NCI-H146 treated with DMSO at 0.1 percent for 48 hours (cell line): ENCODE results near the gene FGF14.

ENCODE experiments used
- DNase-seq: peaks from one replicate; lab custom pipeline; 2025; ENCODE audit not compliant: unreplicated experiment; lab: John Stamatoyannopoulos, UW

FGF14 gene

GRCh38 chr13:101944521-101944920 lies 457.3 kb downstream of the FGF14 start:
- no peak for DNase-seq

GRCh38 chr13:101942535-101943157 lies 459.2 kb downstream of the FGF14 start:
- DNase-seq, result no peak

- peak; percentile 78 for DNase-seq
Observed at GRCh38 chr13:101942038-101942437, 459.8 kb downstream of the FGF14 start.

DNA sequence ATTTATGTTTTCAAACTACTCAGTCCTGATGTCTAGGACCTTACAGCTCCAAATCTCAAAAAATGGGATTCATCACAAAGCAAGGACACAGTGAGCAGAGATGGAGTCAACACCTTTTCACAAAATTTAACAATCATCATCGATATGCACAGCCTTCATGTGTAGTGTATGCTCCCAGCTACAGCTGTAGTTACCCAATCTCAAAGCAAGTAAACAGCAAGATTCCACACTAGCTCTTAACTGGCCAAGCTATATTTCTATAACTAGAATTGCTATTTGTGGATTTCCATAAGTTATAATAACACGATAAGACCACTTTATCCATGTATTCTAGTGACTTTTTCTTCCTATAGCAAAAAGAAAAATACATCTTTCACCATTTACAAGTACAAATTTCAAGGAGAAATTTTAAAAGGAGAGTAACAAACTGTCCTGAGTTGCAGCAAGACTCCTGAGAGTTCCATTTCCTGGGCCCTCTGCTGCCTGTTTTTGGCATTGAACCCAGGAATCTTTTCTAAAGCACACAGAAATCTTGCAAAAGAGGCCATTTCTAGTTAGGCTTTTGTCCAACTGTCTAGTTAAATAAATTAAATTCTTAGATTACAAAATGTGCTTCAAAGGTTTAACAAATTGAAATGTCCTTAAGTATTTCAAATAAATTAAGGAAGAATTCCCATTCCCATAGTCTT lies 460.6 kb downstream of the FGF14 start:
- DNase-seq, result peak; percentile 29

- no peak for DNase-seq
Observed at GRCh38 chr13:101939370-101939769, 462.5 kb downstream of the FGF14 start.

DNA sequence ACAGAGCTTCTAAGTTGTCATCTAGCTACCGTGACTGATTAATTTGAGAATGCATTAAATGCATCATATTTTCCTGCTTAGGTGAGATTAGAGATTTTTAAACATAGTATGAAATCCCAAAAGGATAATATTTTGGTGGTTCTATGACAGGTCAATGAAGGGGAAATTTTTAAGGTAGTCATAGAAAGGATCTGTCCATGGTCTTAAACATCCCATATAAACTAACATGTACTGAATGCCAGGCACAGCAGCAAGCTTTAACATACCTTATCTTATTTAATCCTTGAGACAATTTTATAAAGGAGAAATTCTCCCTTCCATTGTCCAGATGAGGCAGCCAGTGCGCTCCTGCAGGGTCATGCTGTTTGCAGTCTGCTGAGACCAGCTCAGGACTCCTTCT lies 466.0 kb downstream of the FGF14 start:
- no peak for DNase-seq

DNA sequence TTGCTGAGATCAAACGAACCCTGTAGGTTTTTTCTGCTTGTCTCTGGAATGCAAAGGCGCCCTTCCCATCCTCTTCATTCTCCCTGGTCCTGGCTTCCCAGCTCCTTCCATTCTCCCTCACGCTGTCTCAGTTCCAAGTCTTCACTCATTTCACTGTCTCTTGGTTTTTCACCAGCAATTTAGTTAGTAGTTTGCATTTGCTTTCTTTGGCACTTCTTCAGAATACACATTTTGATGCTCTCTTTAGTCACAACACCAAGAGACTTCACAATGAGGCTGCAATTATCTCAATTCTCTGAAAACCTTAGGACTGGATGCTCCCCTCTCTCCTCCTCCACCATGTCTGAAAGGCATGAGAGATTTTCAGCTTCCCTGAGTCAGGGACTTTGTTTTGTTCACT lies 470.7 kb downstream of the FGF14 start:
- DNase-seq, result no peak

- no peak for DNase-seq
Observed at GRCh38 chr13:101930331-101930730, 471.5 kb downstream of the FGF14 start.

GRCh38 chr13:101925731-101926130 lies 476.1 kb downstream of the FGF14 start:
- DNase-seq, result peak; percentile 91

GRCh38 chr13:101919541-101920181 lies 482.2 kb downstream of the FGF14 start:
- peak; percentile 77 for DNase-seq

DNA sequence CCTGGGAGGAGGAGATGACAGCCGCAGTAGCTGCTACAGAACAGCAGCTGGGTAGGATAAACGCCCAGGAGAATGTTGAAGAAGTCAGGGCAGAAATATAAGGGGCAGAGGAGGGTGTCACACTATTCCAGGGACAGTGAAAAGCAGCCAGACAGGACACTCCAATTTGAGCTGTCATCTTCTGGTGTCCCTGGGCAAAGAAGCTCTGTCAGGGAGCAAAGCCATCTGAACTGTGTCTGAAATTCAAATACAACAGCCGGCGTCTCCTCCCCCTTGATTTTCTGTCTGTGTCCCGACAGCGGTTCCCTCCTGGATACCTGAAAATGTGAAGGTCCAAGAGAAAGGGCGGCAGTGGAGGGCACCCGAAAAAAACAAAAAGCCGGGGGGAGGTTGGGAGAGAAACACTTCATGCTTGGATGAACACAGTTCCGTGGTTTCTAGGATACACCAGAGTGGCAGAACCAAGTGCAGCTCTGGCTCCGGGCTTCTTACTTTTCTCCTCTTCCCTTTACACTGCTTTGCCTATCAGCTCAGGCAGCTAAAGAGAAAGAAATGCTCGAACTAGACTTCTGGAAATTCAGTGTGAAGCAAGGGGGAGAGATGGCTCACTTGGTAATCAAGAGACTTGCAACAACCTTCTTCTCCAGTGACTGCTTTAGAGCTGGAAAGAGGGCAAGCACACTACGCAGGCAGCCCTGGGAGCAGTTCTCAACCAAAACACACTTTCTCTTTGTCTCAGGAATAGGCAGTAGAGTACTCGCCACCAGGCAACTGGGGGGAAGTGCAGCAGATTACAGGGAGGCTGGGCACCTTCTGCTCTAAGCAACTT lies 483.8 kb downstream of the FGF14 start:
- DNase-seq, result peak; percentile 93

DNA sequence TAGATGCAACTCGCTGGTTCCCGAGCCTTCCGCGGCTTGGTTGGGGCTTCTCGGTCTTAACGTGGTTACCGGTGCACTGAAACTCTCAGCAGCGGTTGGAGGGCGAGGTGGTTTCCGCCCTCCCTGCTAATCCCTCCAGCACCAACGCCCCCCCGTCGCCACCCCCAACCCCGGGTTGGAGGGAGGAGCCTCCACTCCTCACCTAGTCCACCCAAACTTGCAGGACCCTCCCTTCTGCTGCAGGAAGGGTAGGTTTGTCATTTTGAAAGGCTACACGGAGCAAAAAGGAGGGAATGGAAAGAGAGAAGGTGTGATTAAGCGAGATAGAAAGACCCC lies 484.4 kb downstream of the FGF14 start:
- DNase-seq, result peak; percentile 88

- DNase-seq, result no peak
Observed at GRCh38 chr13:101916775-101917474, 484.9 kb downstream of the FGF14 start.

GRCh38 chr13:101916108-101916774 lies 485.6 kb downstream of the FGF14 start:
- peak; percentile 34 for DNase-seq

GRCh38 chr13:101915755-101916107 lies 486.1 kb downstream of the FGF14 start:
- DNase-seq, result peak; percentile 70

DNA sequence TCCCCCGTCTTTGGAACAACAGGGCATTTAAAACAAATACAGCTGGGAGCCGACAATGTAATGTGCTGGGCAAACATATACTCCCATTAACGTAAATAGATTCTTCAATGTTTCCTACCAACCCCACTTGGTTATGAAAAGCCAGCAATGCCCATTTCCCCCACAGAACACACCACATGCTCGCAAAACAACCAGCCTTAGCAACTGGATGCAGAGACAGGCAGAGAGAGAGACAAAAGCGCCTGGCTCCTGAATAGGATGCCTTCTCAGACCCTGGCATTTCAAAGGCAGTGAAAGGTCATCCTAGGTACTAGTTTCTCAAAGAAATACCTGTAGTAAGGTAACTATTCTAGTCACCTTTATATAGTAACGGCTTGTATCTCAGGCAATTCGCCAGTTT lies 486.5 kb downstream of the FGF14 start:
- DNase-seq, result peak; percentile 98

DNA sequence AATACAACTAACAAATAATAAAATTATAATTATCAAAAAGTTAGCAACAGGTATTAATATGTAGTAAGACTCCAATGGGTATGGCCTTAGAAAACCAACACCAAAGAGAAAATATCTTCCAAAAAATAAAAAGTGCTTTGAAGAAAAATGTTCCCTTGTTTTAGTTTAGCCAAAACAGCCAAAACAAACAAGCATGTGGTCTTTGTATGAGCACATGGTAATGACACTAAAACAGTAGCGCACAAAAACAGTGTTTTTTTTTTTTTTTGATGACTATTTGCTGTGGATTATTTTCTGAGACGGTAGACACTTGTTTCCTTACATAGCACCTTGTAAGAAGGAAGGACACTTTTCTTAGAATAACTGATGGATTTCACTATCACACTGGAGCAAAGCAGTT lies 490.1 kb downstream of the FGF14 start:
- DNase-seq, result no peak

- DNase-seq, result no peak
Observed at GRCh38 chr13:101903890-101904289, 498.0 kb downstream of the FGF14 start.

DNA sequence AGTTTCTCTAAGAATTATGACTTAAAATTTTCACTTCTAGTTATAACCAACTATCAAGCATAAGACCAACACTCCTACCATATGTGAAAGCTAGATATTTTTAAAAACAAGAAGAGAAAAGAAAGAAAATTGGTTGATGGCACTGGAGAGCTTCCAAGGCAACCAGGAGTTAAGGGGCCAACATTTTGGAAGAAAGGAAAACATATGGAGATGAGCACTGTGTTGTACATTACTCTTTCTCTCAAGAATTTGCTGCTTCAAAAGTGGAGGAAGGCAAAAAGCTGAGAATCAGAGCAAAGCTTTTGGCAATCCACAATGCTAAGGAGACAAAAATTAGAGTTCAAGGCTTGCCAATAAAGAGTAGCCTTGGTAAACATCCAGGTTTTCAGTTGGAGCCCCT lies 503.2 kb downstream of the FGF14 start:
- DNase-seq, result no peak

GRCh38 chr13:101896541-101896940 lies 505.3 kb downstream of the FGF14 start:
- DNase-seq, result peak; percentile 26

DNA sequence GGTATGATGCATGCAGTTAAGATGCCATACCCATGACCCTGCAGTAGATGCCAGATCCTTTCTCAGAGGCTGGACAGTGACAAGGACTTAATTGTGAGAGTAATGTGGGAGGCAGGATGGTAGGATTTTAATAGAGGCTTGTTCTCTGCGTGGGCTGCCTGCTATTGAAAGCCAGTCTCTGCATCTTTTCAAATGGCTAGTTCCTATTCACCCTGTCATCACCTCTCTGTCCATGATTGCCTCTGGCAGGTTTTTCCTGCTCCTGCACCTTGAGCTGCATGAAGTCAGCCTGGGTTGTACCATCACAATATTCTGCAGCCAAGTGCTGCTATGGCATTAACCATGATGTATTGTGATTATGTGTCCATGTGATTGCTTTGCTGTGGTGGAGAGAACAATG lies 508.8 kb downstream of the FGF14 start:
- DNase-seq, result no peak
